ENCODE results near the gene SIGMAR1. TPM values are rescaled to one million over a fixed set of nuclear protein-coding genes. Genes with fewer than 3 reads are reported as not detected.

Gene SIGMAR1
- 10 to 100 TPM; 46.1 to 58.9 (median 49.3) TPM for polyA plus RNA-seq (ENCODE audit: insufficient read length in 4 of 4)

DNA sequence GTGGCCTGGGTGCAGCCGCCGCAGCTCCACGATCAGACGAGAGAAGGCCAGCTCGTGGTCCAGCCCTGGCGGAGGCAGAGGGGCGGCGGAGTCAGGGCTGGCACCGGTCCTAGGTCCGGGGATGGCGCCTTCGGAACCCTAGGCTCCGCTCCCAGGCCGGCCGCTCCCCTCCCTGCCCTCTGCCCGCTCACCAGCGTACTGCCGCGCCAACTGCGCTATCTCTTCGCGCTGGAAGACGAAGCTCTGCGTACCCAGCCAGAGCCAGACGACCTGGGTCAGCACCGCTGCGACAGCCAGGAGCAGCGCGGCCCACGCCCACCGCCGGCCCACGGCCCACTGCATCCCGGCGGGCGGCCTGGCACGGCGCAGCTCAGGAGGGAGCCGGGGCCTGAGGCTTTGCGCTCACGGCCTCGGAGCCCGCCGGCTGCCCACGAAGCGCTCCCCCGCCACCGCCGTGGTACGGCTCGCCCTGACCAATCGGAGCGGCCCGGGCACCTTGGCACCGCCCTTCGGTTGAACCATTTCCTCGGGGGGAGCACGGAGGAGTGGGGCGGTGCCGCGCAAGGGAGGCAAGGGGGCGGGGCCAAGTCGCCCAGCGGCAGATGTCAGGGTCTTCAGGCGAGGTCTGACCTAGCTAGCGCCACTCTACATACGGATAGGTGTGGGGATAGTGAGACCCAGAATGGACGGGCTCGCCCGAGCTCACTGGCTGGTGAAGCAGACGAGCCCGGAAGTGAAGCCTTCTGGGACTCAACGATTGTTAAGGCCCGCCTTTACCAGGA is at the start of gene SIGMAR1:
SIGMAR1 (minus strand) TSS at position 432 of the 782 bp plus-strand sequence; CDS start at position 342, 90 bp downstream.
- peak; percentile 79 to 88 (median 82) for DNase-seq (ENCODE audit: low read depth in 4 of 4, low spot score in 3 of 4)

DNA sequence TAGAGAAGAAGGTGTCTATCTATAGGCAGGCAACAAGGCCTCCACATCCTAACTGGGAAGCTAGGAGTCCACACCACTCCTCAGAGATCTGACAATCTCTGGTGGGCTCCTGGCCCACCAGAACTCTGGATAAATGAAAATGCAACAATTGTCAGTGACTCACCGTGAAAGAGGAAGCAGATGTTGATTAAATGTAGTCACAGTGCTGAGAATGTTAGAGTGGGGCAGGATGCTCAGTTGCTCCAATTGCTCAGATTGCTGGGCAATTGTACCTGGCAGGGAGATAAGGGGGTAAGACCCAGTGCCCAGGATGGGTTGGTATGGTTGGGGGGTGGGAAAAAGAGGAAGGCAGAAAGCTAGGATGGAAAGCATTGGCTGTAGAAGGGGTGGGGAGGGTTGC is 49.1 kb upstream of the SIGMAR1 start:
- DNase-seq (ENCODE audit: low read depth in 4 of 4, low spot score in 3 of 4), result no peak

GRCh38 chr9:34686231-34686630 is 48.6 kb upstream of the SIGMAR1 start:
- no peak for DNase-seq (ENCODE audit: low read depth in 4 of 4, low spot score in 3 of 4)

- DNase-seq (ENCODE audit: low read depth in 4 of 4, low spot score in 3 of 4), result no peak
Observed at GRCh38 chr9:34685591-34685990, 48.0 kb upstream of the SIGMAR1 start.

GRCh38 chr9:34684816-34685215 is 47.2 kb upstream of the SIGMAR1 start:
- no peak for DNase-seq (ENCODE audit: low read depth in 4 of 4, low spot score in 3 of 4)

DNA sequence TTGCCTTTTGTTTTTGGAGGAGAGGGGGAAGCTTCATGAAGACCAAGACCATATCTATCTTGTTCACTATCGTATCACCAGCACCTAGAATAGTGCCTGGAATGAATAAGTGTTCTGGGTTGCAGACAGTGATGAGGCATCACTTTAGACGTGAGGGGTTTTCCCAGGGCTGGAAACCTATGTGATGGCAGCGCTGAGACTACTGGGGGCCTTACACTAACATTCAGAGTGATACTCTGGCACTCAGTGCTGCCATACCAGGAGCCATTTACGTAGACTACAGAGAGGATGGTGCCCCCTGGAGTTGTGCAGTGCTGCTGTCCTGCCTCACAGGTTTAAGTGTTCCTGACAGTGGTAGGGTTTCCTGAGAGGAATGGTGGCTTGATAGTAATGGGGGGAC is 46.6 kb upstream of the SIGMAR1 start:
- no peak for DNase-seq (ENCODE audit: low read depth in 4 of 4, low spot score in 3 of 4)

DNA sequence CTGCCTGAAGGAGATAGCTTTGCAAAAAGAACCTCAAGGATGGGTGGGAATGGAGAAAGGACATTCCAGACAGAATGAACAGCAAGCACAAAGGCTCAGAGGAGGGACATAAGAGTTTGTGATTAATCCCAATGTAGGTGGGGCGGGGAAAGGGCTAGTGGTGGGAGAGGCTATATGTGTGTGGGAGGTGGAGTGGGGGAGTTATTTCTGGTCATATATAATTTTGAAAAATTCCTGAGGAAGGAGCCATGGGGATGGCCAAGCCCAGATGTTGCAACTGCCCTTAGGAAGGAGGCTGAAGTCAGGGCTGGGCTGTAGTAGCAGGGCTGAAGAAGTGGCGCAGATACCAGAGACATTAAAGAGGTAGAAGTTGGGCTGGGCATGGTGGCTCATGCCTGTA is 38.3 kb upstream of the SIGMAR1 start:
- DNase-seq (ENCODE audit: low read depth in 4 of 4, low spot score in 3 of 4), result no peak

DNA sequence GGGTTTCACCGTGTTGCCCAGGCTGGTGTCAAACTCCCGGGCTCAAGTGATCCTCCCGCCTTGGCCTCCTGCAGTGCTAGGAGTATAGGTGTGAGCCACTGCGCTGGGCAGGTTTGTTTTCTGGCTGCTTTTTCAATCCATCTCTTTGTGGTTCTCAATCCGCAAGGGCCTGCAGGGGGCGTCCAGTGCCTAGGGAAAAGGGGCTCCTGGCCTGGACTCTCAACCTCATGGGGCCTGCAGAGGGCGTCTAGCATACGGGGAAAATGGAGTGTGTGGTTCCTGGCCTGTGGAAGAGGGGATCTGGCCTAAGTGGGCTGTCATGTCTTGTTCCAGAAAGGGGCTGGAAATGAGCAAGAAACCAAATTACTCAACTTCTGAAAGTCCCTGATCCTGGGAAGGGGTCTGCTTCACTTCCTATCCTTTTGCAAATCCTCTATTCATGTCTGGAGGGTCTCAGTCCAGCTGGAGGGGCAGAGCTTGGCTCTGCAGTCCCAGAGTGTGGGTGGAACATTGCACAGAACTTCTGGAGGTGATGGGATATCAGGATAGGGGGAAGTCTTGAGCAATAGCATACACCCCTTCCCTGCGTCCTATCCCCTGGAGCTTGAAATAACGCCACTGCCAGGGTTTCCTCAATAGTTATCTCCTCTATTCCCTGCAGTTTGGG is 37.6 kb upstream of the SIGMAR1 start:
- peak in 1 of 4 donors; percentile 36 for DNase-seq (ENCODE audit: low read depth in 4 of 4, low spot score in 3 of 4)

- no peak for DNase-seq (ENCODE audit: low read depth in 4 of 4, low spot score in 3 of 4)
Observed at GRCh38 chr9:34674440-34674839, 36.9 kb upstream of the SIGMAR1 start.

DNA sequence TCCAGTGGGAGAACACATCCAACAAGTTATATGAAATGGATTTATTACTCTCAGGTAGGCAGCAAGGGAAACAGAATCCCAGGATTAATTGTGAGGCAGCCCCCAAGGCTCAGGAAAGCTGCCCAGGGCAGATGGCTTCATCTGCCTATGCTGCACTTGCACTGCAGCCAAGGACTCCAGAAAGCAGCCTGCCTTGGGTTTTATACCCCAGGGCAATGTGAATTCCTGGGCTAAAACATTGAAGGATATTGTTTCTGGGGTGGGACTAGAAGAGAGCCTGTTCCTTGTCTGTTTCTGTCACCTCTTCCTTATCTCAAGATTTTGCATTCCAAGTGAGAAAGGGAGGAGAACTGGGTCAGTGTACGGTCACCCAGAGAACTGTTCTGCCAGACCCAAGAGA is 33.7 kb upstream of the SIGMAR1 start:
- no peak for DNase-seq (ENCODE audit: low read depth in 4 of 4, low spot score in 3 of 4)

- no peak for DNase-seq (ENCODE audit: low read depth in 4 of 4, low spot score in 3 of 4)
Observed at GRCh38 chr9:34669809-34670562, 32.4 kb upstream of the SIGMAR1 start.

- peak; percentile 82 to 93 (median 88) for DNase-seq (ENCODE audit: low read depth in 4 of 4, low spot score in 3 of 4)
Observed at GRCh38 chr9:34665381-34666250, 28.0 kb upstream of the SIGMAR1 start.

GRCh38 chr9:34665067-34665380 is 27.4 kb upstream of the SIGMAR1 start:
- no peak for DNase-seq (ENCODE audit: low read depth in 4 of 4, low spot score in 3 of 4)

GRCh38 chr9:34664281-34665066 is 26.9 kb upstream of the SIGMAR1 start:
- DNase-seq (ENCODE audit: low read depth in 4 of 4, low spot score in 3 of 4), result peak in 1 of 4 donors; percentile 39

DNA sequence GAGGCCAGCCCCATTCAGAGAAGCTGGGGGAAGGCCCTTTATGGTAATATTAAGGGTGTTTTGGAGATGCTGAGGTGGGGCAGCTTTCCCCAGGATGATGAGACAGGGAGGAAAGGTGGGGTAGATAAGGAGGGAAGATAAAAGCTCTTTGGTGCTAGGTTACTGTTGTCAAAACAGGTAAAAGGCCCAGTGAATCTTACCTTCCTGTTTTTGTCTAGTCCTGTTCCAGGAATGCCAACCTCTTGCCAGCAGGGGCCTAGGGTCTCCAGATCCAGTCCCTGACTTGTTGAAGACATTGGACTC is 25.7 kb upstream of the SIGMAR1 start:
- no peak for DNase-seq (ENCODE audit: low read depth in 4 of 4, low spot score in 3 of 4)

DNA sequence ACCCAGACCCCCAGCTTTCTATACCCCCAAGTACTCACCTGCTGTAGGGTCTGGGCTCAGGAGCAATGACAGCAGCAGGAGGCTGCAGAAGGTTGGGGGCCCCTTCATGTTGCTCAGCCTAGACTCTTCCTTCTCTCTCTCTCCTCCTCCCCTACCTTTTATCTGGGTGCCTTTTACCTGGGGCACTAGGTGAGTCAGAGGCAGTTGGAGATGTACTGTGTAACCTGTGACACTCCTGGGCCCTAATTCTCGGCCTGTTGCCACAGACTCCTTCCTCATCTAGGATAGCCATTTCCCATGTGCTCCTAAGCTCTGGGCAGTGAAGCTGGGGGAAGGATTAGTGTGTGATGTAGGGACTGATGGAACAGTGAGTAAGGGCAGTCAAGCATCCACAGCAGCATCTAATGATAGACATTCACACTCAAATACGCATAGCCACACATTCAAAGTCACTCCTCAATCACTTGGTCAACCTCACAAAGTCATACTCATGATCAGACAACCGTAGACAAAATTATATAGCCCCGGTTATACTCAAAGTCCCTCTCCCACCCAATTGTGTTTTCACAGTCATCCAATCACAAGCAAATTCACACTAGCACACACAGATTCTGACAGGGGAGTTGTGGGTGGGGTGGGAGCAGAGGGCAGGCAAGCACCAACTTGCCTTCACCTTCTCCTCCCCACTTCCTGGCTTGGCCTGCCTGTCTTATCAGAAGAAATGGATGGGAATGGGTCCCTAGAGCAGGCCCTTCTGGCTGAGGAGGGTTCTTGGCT is 25.1 kb upstream of the SIGMAR1 start, which contains the start of gene CCL27:
CCL27 (minus strand) TSS at position 132 of the 777 bp plus-strand sequence; CDS start at position 108, 24 bp downstream.
- DNase-seq (ENCODE audit: low read depth in 4 of 4, low spot score in 3 of 4), result no peak

DNA sequence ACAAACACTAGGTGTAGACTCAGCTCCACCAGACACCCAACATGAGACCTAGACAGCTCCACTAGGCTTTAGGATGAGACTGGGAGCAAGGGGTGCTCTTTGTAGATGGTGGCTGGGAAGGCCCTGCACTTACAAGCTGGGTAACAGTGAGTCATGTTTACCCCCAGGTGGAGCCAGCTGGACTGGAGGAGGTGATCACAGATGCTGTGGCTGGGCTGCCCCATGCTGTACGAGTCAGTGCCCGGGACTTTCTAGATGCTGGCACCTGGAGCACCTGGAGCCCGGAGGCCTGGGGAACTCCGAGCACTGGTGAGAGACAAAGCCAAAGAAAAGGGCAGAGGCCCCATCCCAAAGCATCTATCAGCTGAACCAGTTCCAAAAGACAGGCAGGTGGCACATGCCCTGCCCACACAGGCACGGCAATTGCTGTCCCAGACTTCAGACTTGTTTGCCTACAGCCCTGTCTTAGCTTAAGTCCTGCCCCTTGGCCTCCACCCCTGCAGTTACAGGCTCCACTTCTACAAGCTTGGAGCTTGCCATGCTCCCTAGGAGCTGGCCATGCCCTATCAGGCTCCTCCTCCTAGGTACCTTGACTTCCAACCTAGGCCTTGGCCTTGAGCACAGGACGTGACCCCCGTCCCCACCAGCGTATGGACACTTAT is 22.1 kb upstream of the SIGMAR1 start:
- no peak for DNase-seq (ENCODE audit: low read depth in 4 of 4, low spot score in 3 of 4)

DNA sequence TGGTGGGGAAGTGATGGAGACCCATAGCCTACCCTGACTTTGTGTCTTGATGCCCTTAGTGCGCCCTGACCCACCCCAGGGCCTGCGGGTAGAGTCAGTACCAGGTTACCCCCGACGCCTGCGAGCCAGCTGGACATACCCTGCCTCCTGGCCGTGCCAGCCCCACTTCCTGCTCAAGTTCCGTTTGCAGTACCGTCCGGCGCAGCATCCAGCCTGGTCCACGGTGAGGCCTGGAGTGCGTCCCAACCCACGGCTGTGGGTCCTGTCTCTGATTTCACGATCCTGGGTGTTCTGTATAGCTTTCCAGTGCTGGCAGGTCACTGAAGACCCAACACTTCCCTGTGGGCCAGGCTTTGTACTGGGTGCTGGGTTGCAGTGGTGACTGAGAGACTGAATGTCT is 20.9 kb upstream of the SIGMAR1 start:
- no peak for DNase-seq (ENCODE audit: low read depth in 4 of 4, low spot score in 3 of 4)

DNA sequence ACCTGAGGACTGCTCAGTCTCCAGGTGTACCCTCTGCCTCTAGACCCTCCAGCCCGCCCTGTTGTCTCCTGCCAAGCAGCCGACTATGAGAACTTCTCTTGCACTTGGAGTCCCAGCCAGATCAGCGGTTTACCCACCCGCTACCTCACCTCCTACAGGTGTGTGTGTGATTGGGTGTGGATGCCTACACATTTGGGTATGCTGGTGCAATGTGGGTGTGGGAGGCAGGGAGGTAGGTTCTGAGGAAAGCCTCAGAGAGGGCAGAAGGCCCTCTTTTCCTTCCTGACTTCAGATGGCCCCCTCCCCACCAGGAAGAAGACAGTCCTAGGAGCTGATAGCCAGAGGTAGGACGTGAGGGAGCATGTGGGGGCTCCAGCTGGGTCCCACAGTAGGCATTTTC is 19.4 kb upstream of the SIGMAR1 start:
- DNase-seq (ENCODE audit: low read depth in 4 of 4, low spot score in 3 of 4), result no peak

All from left renal pelvis (tissue), 4 donors.